ENCODE results near the gene IPO5. TPM values are rescaled to one million over a fixed set of nuclear protein-coding genes. Genes with fewer than 3 reads are reported as not detected.

IPO5 gene
- polyA plus RNA-seq, 3 donors: 17.5 to 21.6 (median 20.7) TPM

DNA sequence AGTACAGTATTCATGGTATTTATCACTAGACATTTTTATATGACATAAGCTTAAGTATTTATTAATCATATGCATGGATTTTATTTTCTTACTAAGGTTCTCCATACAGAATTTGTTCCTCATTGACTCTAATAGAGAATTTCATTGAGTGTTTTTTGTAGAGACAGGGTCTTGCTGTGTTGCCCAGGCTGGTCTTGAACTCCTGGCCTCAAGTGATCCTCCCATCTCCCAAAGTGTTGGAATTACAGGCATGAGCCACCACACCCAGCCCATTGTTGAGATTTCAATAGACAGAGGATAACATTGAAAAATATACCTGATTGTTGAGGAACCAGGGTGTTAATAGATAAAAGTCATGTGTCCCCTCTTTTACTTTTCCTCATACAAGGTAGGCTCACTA lies 26.1 kb downstream of the IPO5 start:
- Histone ChIP-seq H3K9ac (ENCODE audit: insufficient read depth, low read length, poor library complexity, severe bottlenecking) (no peak overlapping the region), H3K27me3 (ENCODE audit: control insufficient read depth in 2 of 2, insufficient read depth in 2 of 2, low read length in 2 of 2) (no peaks in the 10 kb centered on the region), H3K79me2 (ENCODE audit: insufficient read depth, low read length) (peaks cover 41% of the 10 kb centered on the region), H4K20me1 (ENCODE audit: insufficient read depth, low read length) (no peaks in the 10 kb centered on the region), H3K4me2 (replicated peaks; ENCODE audit: extremely low read depth, low read length, poor library complexity, severe bottlenecking) (no peak overlapping the region), H3K36me3 (replicated peaks in 1 of 2; ENCODE audit: control insufficient read depth in 1 of 2, insufficient read depth in 2 of 2, low read length in 2 of 2) (peaks cover 2 to 18% of the 10 kb centered on the region in 2 donors), H3K4me1 (ENCODE audit: control insufficient read depth in 1 of 2, insufficient read depth in 2 of 2, low read length in 2 of 2) (peaks cover 15 to 21% of the 10 kb centered on the region in 2 donors), H2AFZ (ENCODE audit: insufficient read depth, low read depth, low read length, poor library complexity, severe bottlenecking) (no peak overlapping the region), H3K4me3 (replicated peaks in 1 of 3; ENCODE audit: low read depth in 2 of 3, low read length in 3 of 3) (no peak overlapping the region), H3K9me3 (replicated peaks in 1 of 2; ENCODE audit: control insufficient read depth in 1 of 2, insufficient read depth in 1 of 2, low read length in 2 of 2) (no peaks in the 10 kb centered on the region), H3K27ac (ENCODE audit: low read depth in 1 of 2, low read length in 2 of 2) (no peak overlapping the region)
- Mint-ChIP-seq H3K36me3 (peaks cover 9 to 10% of the 10 kb centered on the region in 2 donors), H3K4me3 (no peak overlapping the region), H3K9me3 (no peaks in the 10 kb centered on the region), H3K4me1 (peaks cover 16% of the 10 kb centered on the region), H3K27ac (no peak overlapping the region), H3K27me3 (ENCODE audit: low read depth in 3 of 3) (peaks cover 0 to 7% (median 4%) of the 10 kb centered on the region in 3 donors)
- no peak for DNase-seq
- intact Hi-C loops (cut with micrococcal nuclease): loop anchor here (10.0 kb wide), 1 partner anchor 545 kb away; the partner anchor contains the start of gene RAP2A (in 2 of the 2)
- TF ChIP-seq CTCF (IDR thresholded peaks at IDR 0.05): no peak

DNA sequence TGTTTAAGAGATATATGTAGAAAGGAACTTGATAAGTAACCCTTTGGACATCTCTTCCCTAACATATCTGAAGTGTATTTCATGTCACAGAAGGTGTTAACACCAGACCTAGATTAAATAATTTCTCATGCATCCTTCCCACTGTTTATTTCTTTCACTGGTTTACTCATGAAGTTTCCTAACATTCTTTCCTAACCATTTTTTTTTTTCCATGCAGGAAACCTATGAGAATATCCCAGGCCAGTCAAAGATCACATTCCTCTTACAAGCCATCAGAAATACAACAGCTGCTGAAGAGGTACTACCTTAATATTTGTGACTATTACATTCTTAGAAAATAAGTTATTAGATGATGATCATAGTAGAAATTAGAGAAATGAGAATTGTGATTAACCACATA lies 28.8 kb downstream of the IPO5 start:
- H4K20me1 ChIP-seq (ENCODE audit: insufficient read depth, low read length): no peaks in the 10 kb centered on the region
- H3K4me3 ChIP-seq (replicated peaks in 1 of 3; ENCODE audit: low read depth in 2 of 3, low read length in 3 of 3): no peak overlapping the region
- intact Hi-C loops (cut with micrococcal nuclease): no loop called here
- H3K27me3 ChIP-seq (ENCODE audit: control insufficient read depth in 2 of 2, insufficient read depth in 2 of 2, low read length in 2 of 2): no peaks in the 10 kb centered on the region
- Mint-ChIP-seq H3K9me3 (no peaks in the 10 kb centered on the region), H3K27ac (no peak overlapping the region), H3K36me3 (peaks cover 26 to 28% of the 10 kb centered on the region in 2 donors), H3K4me3 (no peak overlapping the region), H3K27me3 (ENCODE audit: low read depth in 3 of 3) (peaks cover 0 to under 1% (median 0%) of the 10 kb centered on the region in 3 donors), H3K4me1 (peaks cover 11% of the 10 kb centered on the region)
- H3K27ac ChIP-seq (ENCODE audit: low read depth in 1 of 2, low read length in 2 of 2): no peak overlapping the region
- no peak for TF ChIP-seq CTCF (IDR thresholded peaks at IDR 0.05)
- no peak overlapping the region for H3K4me2 ChIP-seq (replicated peaks; ENCODE audit: extremely low read depth, low read length, poor library complexity, severe bottlenecking)
- peaks cover 7 to 15% of the 10 kb centered on the region in 2 donors for H3K4me1 ChIP-seq (ENCODE audit: control insufficient read depth in 1 of 2, insufficient read depth in 2 of 2, low read length in 2 of 2)
- H3K9ac ChIP-seq (ENCODE audit: insufficient read depth, low read length, poor library complexity, severe bottlenecking): no peak overlapping the region
- H3K79me2 ChIP-seq (ENCODE audit: insufficient read depth, low read length): peaks cover 36% of the 10 kb centered on the region
- peaks cover 11 to 27% of the 10 kb centered on the region in 2 donors for H3K36me3 ChIP-seq (replicated peaks in 1 of 2; ENCODE audit: control insufficient read depth in 1 of 2, insufficient read depth in 2 of 2, low read length in 2 of 2)
- H2AFZ ChIP-seq (ENCODE audit: insufficient read depth, low read depth, low read length, poor library complexity, severe bottlenecking): no peak overlapping the region
- H3K9me3 ChIP-seq (replicated peaks in 1 of 2; ENCODE audit: control insufficient read depth in 1 of 2, insufficient read depth in 1 of 2, low read length in 2 of 2): no peaks in the 10 kb centered on the region
- no peak for DNase-seq
